ENCODE measurements around the gene DUSP22. TPM values are rescaled to one million over a fixed set of nuclear protein-coding genes. Genes with fewer than 3 reads are reported as not detected.
"Not testable (repeated sequence)": the region's sequence is repeated elsewhere in the genome, so short reads cannot be mapped to it uniquely, and the experiment has no call there.

Gene DUSP22
- total and polyA plus RNA-seq, 2 of the 8 experiments (the other 6 are each of a cell fraction or from before 2014, with no cell fraction given): 15.5 to 32.4 TPM

DNA sequence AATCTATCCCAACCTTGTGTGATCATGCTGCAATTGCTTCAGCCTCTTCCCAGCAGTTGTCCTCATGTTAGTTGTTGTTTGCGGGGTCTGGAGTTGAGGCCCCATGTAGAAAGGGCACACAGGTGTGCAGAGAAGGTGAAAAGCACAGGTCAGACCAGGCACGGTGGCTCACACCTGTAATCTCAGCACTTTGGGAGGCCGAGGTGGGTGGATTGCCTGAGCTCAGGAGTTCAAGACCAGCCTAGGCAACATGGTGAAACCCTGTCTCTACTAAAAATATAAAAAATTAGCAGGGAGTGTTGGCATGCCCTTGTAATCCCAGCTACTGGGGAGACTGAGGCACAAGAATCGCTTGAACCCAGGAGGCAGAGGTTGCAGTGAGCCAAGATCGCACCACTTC, 6.4 kb upstream of the DUSP22 start:
- H2BK5ac ChIP-seq (ENCODE audit: low read depth, low read length); H3K36me3 ChIP-seq (ENCODE audit: control insufficient read depth in 2 of 4, insufficient read depth in 4 of 4, low read length in 3 of 4); H2BK20ac ChIP-seq (ENCODE audit: low read length); H2AFZ ChIP-seq (ENCODE audit: low read length); H4K5ac ChIP-seq (ENCODE audit: insufficient read length, low read depth, low read length); H3K23ac ChIP-seq (ENCODE audit: insufficient read length); H2AK5ac ChIP-seq (ENCODE audit: low read depth, low read length); FAIRE-seq; H3K27me3 ChIP-seq (replicated peaks in 1 of 4; ENCODE audit: control insufficient read depth in 3 of 4, extremely low read depth in 1 of 4, insufficient read depth in 3 of 4, low read length in 3 of 4); H3K4me1 ChIP-seq (replicated peaks in 1 of 4; ENCODE audit: control insufficient read depth in 3 of 4, insufficient read depth in 4 of 4, low read length in 3 of 4); H3K27ac ChIP-seq (ENCODE audit: low read depth, low read length); H4K91ac ChIP-seq (replicated peaks; ENCODE audit: insufficient read length, low read length); H3K23me2 ChIP-seq (ENCODE audit: low read depth, low read length); H3K79me2 ChIP-seq (ENCODE audit: control insufficient read depth in 1 of 2, insufficient read depth in 2 of 2, low read length in 2 of 2); H3K18ac ChIP-seq (ENCODE audit: extremely low read depth, low read length); POLR2A ChIA-PET (ENCODE audit: partially characterized antibody); H3K79me1 ChIP-seq (ENCODE audit: low read depth, low read length); H3K4me3 ChIP-seq (ENCODE audit: extremely low read depth in 1 of 4, insufficient read depth in 2 of 4, low read depth in 3 of 4, low read length in 4 of 4); H3K14ac ChIP-seq (ENCODE audit: insufficient read length); H2BK12ac ChIP-seq (ENCODE audit: low read depth, low read length); H3K56ac ChIP-seq (replicated peaks; ENCODE audit: insufficient read length, low read depth, low read length); H2BK120ac ChIP-seq (replicated peaks; ENCODE audit: low read depth, low read length); H3K9ac ChIP-seq (replicated peaks in 1 of 4; ENCODE audit: extremely low read depth in 1 of 4, low read depth in 3 of 4, low read length in 3 of 4); H2BK15ac ChIP-seq (ENCODE audit: low read length); H3K4ac ChIP-seq (replicated peaks; ENCODE audit: insufficient read length, low read depth, low read length); H4K20me1 ChIP-seq (replicated peaks in 1 of 2; ENCODE audit: control insufficient read depth in 1 of 2, insufficient read depth in 2 of 2, low read length in 2 of 2); H4K8ac ChIP-seq (ENCODE audit: extremely low read depth, insufficient read depth, low read length); H3K4me2 ChIP-seq (ENCODE audit: insufficient read depth in 1 of 2, low read depth in 2 of 2, low read length in 2 of 2): not testable (repeated sequence)
- H3K9me3 ChIP-seq (ENCODE audit: insufficient read depth in 2 of 2, low read depth in 1 of 2, low read length in 1 of 2): peaks cover 43 to 73% of the 10 kb centered on the region in 2 experiments
- DNase-seq (ENCODE audit: low read depth in 1 of 2, low spot score in 2 of 2): peak in 1 of 2 experiments; percentile 14
- WGBS, 2 experiments (ENCODE audit: extremely low coverage in 1 of 2, insufficient coverage in 1 of 2, insufficient read length in 1 of 2, insufficient replicate concordance in 2 of 2, low coverage in 1 of 2, low lambda C conversion rate in 2 of 2, missing lambda C conversion rate in 1 of 2): 62% methylated on average over 5 of the region's 5 CpGs; no CpG with 5 or more reads in 1 of the 2 experiments
- CTCF ChIA-PET (ENCODE audit: partially characterized antibody): interaction anchor here (1.1 to 2.6 kb wide), 2 partner anchors 46 to 68 kb away, joined by 3 to 7 read pairs; no protein-coding TSS in a partner anchor
